GM20000 (cell line): ENCODE measurements around the gene SPATA13.

Experiments used
- DNase-seq: peaks from one replicate; pipeline ENCODE4 v3.0.0; 2012; ENCODE audit warnings: low spot score
- TF ChIP-seq, protein P1 (sequence below): IDR thresholded peaks from 2 replicates; pipeline ENCODE4 v1.5.1; 2012; ENCODE audit warnings: mild to moderate bottlenecking, control low read depth; ENCODE audit errors: extremely low read depth, missing control alignments

Gene SPATA13

GRCh38 chr13:24244802-24245201 lies 84.3 kb downstream of the SPATA13 start:
- TF ChIP-seq, protein P1, sequence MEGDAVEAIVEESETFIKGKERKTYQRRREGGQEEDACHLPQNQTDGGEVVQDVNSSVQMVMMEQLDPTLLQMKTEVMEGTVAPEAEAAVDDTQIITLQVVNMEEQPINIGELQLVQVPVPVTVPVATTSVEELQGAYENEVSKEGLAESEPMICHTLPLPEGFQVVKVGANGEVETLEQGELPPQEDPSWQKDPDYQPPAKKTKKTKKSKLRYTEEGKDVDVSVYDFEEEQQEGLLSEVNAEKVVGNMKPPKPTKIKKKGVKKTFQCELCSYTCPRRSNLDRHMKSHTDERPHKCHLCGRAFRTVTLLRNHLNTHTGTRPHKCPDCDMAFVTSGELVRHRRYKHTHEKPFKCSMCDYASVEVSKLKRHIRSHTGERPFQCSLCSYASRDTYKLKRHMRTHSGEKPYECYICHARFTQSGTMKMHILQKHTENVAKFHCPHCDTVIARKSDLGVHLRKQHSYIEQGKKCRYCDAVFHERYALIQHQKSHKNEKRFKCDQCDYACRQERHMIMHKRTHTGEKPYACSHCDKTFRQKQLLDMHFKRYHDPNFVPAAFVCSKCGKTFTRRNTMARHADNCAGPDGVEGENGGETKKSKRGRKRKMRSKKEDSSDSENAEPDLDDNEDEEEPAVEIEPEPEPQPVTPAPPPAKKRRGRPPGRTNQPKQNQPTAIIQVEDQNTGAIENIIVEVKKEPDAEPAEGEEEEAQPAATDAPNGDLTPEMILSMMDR: no peak
- no peak for DNase-seq

DNA sequence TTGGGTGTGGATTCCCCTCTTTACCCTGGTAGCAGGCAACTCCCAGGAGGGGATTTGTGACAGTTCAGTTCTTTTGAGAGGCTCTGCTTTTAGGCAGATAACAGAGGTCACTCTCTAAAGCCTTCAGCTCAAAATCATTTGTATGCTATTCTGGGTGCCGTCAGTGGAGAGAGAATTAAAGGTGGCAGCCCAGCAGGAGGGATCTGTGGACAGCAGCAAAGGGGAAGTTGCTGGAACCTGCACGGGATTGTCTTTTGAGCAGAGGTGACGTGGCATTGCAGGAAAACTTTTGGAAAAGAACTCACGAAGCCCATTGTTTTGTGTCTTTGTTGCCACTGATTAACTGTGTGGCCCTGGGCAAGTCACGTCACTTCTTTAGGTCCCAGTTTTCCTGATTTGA lies 86.5 kb downstream of the SPATA13 start:
- TF ChIP-seq, protein P1: no peak
- DNase-seq: no peak

GRCh38 chr13:24249624-24250023 lies 89.1 kb downstream of the SPATA13 start:
- TF ChIP-seq, protein P1: no peak
- no peak for DNase-seq

DNA sequence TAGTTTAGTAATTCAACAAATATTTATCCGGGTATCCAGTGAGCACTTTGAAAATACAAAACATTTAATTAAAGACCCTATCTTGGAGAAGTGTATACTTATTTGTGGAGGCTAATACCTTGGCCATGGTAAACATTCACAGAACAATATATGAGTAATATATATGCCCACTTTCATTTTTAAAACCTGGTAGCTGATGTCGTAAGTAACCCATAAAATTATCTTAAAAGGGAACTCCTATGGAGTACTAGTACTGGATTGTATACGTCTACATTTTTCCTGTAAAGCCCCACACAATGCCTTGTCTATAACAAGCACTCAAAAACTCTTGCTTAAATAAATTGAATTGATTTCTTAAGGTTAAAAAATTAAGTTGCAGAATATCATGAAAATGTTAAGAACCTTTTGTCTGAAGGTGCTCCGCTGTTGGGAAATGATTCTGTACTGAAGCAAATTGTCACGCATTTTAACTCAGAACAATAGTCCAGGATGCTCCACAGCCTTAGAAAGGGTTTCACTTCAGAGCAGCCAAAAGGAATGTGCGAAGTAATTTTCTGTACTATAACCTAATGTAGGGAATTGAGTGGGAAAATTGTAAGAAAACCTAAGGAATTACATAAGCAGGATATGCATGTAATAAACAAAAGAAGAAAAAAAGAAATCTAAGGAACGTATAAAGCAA lies 90.0 kb downstream of the SPATA13 start:
- TF ChIP-seq, protein P1: no peak
- DNase-seq: no peak

- TF ChIP-seq, protein P1: no peak
- DNase-seq: no peak
Measured at GRCh38 chr13:24251525-24251924, 91.0 kb downstream of the SPATA13 start.

DNA sequence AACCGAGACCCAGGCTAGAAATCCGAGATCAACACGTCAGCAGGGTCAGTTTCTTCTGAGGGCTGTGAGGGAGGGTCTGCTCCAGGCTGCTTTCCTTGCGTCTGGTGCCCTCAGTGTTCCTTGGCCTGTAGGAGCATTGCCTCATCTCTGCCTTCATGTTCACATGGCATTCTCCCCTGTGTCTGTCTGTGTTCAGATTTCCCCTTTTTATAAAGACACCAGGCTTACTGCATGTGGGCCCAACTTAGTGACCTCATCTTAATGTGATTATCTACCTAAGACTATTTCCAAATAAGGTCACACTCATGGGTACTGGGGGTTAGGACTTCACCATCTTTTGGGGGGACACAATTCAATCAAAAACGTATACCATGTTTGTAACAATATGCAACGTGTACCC lies 91.6 kb downstream of the SPATA13 start:
- no peak for DNase-seq
- TF ChIP-seq, protein P1: no peak

- DNase-seq: no peak
- TF ChIP-seq, protein P1: no peak
Measured at GRCh38 chr13:24253520-24254145, 93.1 kb downstream of the SPATA13 start.
